Measurements from ENCODE around the gene CFP. TPM values are rescaled to one million over a fixed set of nuclear protein-coding genes. Genes with fewer than 3 reads are reported as not detected.
"Not testable (repeated sequence)": the region's sequence is repeated elsewhere in the genome, so short reads cannot be mapped to it uniquely, and the experiment has no call there.

The CFP gene
- total RNA-seq, 4 donors from 2014 or later, result 6.8 to 16.1 (median 9.9) TPM

- Histone ChIP-seq H3K4me1 (no peaks in the 10 kb centered on the region), H3K4me3 (no peak overlapping the region), H3K27ac (replicated peaks in 1 of 4) (no peak overlapping the region), H3K9me3 (no peaks in the 10 kb centered on the region), H3K27me3 (no peaks in the 10 kb centered on the region), H3K36me3 (no peaks in the 10 kb centered on the region)
- TF ChIP-seq EP300 (IDR thresholded peaks at IDR 0.05) (no peak), CTCF (IDR thresholded peaks at IDR 0.05) (no peak), POLR2AphosphoS5 (IDR thresholded peaks at IDR 0.05) (no peak), POLR2A (IDR thresholded peaks at IDR 0.05; ENCODE audit: low read depth) (no peak)
- intact Hi-C loops (cut with DNase I), result no loop called here
- DNase-seq (ENCODE audit: extremely low spot score), result no peak
Observed at GRCh38 chrX:47607091-47607490, 22.6 kb downstream of the CFP start.

- Histone ChIP-seq H3K36me3 (no peaks in the 10 kb centered on the region), H3K9me3 (peaks cover 0 to 7% (median 0%) of the 10 kb centered on the region in 4 donors), H3K4me3 (no peak overlapping the region), H3K4me1 (no peaks in the 10 kb centered on the region), H3K27ac (replicated peaks in 1 of 4) (no peak overlapping the region), H3K27me3 (no peaks in the 10 kb centered on the region)
- intact Hi-C loops (cut with DNase I), result no loop called here
- 63% methylated on average over 9 of the region's 9 CpGs for WGBS
- TF ChIP-seq POLR2AphosphoS5 (IDR thresholded peaks at IDR 0.05) (no peak), POLR2A (IDR thresholded peaks at IDR 0.05; ENCODE audit: low read depth) (no peak), EP300 (IDR thresholded peaks at IDR 0.05) (no peak), CTCF (IDR thresholded peaks at IDR 0.05) (no peak)
- no peak for DNase-seq (ENCODE audit: extremely low spot score)
Observed at GRCh38 chrX:47605024-47605423, 24.7 kb downstream of the CFP start.

- H3K4me3 ChIP-seq; H3K27me3 ChIP-seq; intact Hi-C loops (cut with DNase I); H3K36me3 ChIP-seq; DNase-seq (ENCODE audit: extremely low spot score); H3K27ac ChIP-seq (replicated peaks in 1 of 4); H3K4me1 ChIP-seq: not testable (repeated sequence)
- peaks cover 0 to 12% (median 0%) of the 10 kb centered on the region in 4 donors for H3K9me3 ChIP-seq
- 87% methylated on average over 4 of the region's 4 CpGs for WGBS
Observed at GRCh38 chrX:47603125-47603524, 26.6 kb downstream of the CFP start.

GRCh38 chrX:47597222-47597621 is 32.5 kb downstream of the CFP start:
- WGBS, result 80% methylated on average over 3 of the region's 3 CpGs
- H3K4me3 ChIP-seq, result no peak overlapping the region
- no peaks in the 10 kb centered on the region for H3K27me3 ChIP-seq
- intact Hi-C loops (cut with DNase I), result no loop called here
- no peak for DNase-seq (ENCODE audit: extremely low spot score)
- peaks cover 0 to 34% (median 0%) of the 10 kb centered on the region in 4 donors for H3K9me3 ChIP-seq
- H3K36me3 ChIP-seq, result no peaks in the 10 kb centered on the region
- H3K27ac ChIP-seq (replicated peaks in 1 of 4), result no peak overlapping the region
- no peaks in the 10 kb centered on the region for H3K4me1 ChIP-seq
- TF ChIP-seq CTCF (IDR thresholded peaks at IDR 0.05), result no peak

- Histone ChIP-seq H3K9me3 (peaks cover 0 to 34% (median 0%) of the 10 kb centered on the region in 4 donors), H3K27me3 (no peaks in the 10 kb centered on the region), H3K4me1 (no peaks in the 10 kb centered on the region), H3K4me3 (no peak overlapping the region), H3K36me3 (no peaks in the 10 kb centered on the region), H3K27ac (replicated peaks in 1 of 4) (no peak overlapping the region)
- TF ChIP-seq POLR2AphosphoS5 (IDR thresholded peaks at IDR 0.05) (no peak), EP300 (IDR thresholded peaks at IDR 0.05) (no peak), CTCF (IDR thresholded peaks at IDR 0.05) (no peak), POLR2A (IDR thresholded peaks at IDR 0.05; ENCODE audit: low read depth) (no peak)
- DNase-seq (ENCODE audit: extremely low spot score), result no peak
- 84% methylated on average over 2 of the region's 2 CpGs for WGBS
- intact Hi-C loops (cut with DNase I), result no loop called here
Observed at GRCh38 chrX:47596256-47596655, 33.5 kb downstream of the CFP start.

Measured in esophagus muscularis mucosa (tissue), 4 donors.